Testis (tissue), 3 donors: ENCODE measurements around the gene ZNF516. TPM values are rescaled to one million over a fixed set of nuclear protein-coding genes. Genes with fewer than 3 reads are reported as not detected.

ENCODE experiments used
- DNase-seq: peaks from one replicate; pipeline ENCODE4 v3.0.0-alpha.2; 2019
- H3K27ac ChIP-seq, 2 donors: fragments of 200-600 bp; sonication (generic); one replicate each; pipeline ENCODE4 v1.5.1; 2019
- H3K27me3 ChIP-seq: fragments of 200-600 bp; sonication (generic); one replicate; pipeline ENCODE4 v1.5.1; 2019
- H3K36me3 ChIP-seq: fragments of 200-600 bp; sonication (generic); one replicate; pipeline ENCODE4 v1.5.1; 2017; ENCODE audit warnings: low read depth; ENCODE audit errors: missing control alignments
- H3K4me1 ChIP-seq: fragments of 200-600 bp; sonication (generic); one replicate; pipeline ENCODE4 v1.5.1; 2019
- H3K4me3 ChIP-seq, 2 donors: fragments of 200-600 bp; sonication (generic); one replicate each; pipeline ENCODE4 v1.5.1; 2017 to 2019
- H3K9me3 ChIP-seq: fragments of 200-600 bp; sonication (generic); one replicate; pipeline ENCODE4 v1.5.1; 2017
- POLR2A ChIP-seq: fragments of 450-650 bp; IDR thresholded peaks from one replicate; pipeline ENCODE4 v1.6.1; 2017; ENCODE audit warnings: antibody characterized with exemption, mild to moderate bottlenecking, moderate library complexity
- WGBS, 2 donors: methylation state at CpG; one replicate each; pipeline ENCODE4 v1.1.5; 2018; 5-methylcytosine and 5-hydroxymethylcytosine counted together
- intact Hi-C: fragments of 100-400 bp; cut with DNase I; formaldehyde crosslinking; loops from one replicate; pipeline ENCODE4 v1.15.1; 2023; ENCODE audit warnings: low total_unique reads
- polyA plus RNA-seq: library from polyadenylated mRNA; stranded (reverse); fragments of 350-450 nt; fragmentation: Illumina TruSeq; extraction: RNeasy Lipid Tissue Mini Kit (QIAGEN cat#74804); gene quantifications from one replicate; pipeline ENCODE4 v1.2.3, GENCODE V29; 2014; ENCODE audit warnings: low read depth, low replicate concordance; ENCODE audit not compliant: insufficient read depth
- total RNA-seq, 2 donors: library from RNA; depleted of rRNA; stranded (reverse); fragments of >200 nt; gene quantifications; one replicate each; pipeline ENCODE4 v1.2.3, GENCODE V29; 2016
- TF ChIP-seq, protein P1 (sequence below), 3 experiments: fragments of 450-650 bp in 2 of 3; fragments of 200-600 bp in 1 of 3; sonication (generic) in 1 of 3; IDR thresholded peaks; one replicate each; pipeline ENCODE4 v1.5.1; 2016 to 2019; ENCODE audit warnings: antibody characterized with exemption in 3 of 3, mild to moderate bottlenecking in 2 of 3, moderate library complexity in 1 of 3

The ZNF516 gene
- total and polyA plus RNA-seq, 3 donors from 2014 or later: 79.0 to 212 (median 189) TPM

DNA sequence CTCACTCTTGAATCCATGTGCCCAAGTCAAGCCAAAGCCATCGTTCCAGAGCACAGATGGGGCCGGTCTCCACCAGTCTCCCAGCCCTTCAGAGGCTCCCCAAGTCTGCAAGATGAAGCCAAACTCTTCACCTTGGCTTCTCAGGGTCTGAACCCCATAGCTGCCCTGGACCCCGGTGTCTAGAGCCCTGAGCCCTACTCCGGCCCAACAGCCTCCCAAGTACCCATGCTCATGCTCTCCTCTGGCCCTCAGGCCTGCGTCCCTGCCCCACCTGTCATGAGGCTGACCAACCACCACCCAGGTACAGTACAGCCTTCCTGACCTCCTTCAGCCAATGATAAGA, 46.0 kb downstream of the ZNF516 start:
- WGBS, 2 donors: 83 to 91% methylated on average over 5 of the region's 5 CpGs
- Histone ChIP-seq H3K9me3 (no peaks in the 10 kb centered on the region), H3K27me3 (no peaks in the 10 kb centered on the region), H3K27ac (peak overlapping the region; percentile 92 to 94), H3K4me1 (peaks cover 93% of the 10 kb centered on the region), H3K36me3 (no peaks in the 10 kb centered on the region), H3K4me3 (no peak overlapping the region)
- TF ChIP-seq, protein P1, sequence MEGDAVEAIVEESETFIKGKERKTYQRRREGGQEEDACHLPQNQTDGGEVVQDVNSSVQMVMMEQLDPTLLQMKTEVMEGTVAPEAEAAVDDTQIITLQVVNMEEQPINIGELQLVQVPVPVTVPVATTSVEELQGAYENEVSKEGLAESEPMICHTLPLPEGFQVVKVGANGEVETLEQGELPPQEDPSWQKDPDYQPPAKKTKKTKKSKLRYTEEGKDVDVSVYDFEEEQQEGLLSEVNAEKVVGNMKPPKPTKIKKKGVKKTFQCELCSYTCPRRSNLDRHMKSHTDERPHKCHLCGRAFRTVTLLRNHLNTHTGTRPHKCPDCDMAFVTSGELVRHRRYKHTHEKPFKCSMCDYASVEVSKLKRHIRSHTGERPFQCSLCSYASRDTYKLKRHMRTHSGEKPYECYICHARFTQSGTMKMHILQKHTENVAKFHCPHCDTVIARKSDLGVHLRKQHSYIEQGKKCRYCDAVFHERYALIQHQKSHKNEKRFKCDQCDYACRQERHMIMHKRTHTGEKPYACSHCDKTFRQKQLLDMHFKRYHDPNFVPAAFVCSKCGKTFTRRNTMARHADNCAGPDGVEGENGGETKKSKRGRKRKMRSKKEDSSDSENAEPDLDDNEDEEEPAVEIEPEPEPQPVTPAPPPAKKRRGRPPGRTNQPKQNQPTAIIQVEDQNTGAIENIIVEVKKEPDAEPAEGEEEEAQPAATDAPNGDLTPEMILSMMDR (IDR thresholded peaks at IDR 0.05): no peak
- no peak for TF ChIP-seq POLR2A
- DNase-seq: peak; percentile 13
- intact Hi-C loops: no loop called here

DNA sequence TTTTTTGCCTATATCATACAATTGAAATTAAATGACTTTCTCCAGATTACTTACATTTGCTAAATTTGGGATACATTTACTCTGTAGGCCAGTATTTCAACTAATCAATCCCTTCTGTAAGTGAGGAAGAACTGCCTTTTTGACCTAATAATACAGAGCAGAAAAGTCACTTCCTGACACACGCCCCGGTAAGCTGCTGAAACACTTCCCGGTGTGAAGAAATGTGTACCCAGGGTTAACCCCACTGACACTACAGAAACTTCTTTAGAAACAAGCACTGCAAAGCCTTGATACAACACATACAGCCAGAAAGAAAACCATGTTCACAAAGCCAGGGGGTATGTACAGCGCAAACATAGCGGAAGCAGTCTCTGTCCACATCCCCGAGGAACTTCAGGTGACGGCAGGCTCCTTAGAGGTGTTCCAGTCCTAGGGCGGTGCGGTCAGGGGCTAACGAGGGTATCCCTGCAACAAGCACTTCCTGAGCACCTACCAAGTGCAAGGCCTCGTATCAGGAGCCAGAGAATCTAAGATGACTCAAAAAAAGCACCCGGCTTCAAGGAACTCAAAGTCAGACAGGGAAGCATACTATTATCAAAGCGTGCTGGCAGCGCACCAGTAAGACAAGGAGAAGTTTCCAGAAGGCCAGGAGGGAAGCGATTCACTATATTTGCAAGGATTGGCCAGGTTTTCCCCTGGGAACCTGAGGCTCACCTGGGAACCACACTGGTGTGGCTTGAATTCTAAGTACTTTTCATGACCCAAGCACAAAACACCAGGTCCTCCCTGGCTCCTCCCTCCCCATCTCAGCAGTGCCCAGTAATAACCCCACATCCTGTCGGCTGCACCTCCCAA, 46.6 kb downstream of the ZNF516 start:
- peak; percentile 42 for DNase-seq
- no peak for TF ChIP-seq POLR2A
- TF ChIP-seq, protein P1 (IDR thresholded peaks at IDR 0.05): no peak
- Histone ChIP-seq H3K4me3 (no peak overlapping the region), H3K36me3 (no peaks in the 10 kb centered on the region), H3K4me1 (peaks cover 95% of the 10 kb centered on the region), H3K27me3 (no peaks in the 10 kb centered on the region), H3K9me3 (no peaks in the 10 kb centered on the region), H3K27ac (peak overlapping the region; percentile 92 to 94)
- intact Hi-C loops: no loop called here
- WGBS, 2 donors: 68 to 79% methylated on average over 15 to 16 of the region's 16 CpGs

DNA sequence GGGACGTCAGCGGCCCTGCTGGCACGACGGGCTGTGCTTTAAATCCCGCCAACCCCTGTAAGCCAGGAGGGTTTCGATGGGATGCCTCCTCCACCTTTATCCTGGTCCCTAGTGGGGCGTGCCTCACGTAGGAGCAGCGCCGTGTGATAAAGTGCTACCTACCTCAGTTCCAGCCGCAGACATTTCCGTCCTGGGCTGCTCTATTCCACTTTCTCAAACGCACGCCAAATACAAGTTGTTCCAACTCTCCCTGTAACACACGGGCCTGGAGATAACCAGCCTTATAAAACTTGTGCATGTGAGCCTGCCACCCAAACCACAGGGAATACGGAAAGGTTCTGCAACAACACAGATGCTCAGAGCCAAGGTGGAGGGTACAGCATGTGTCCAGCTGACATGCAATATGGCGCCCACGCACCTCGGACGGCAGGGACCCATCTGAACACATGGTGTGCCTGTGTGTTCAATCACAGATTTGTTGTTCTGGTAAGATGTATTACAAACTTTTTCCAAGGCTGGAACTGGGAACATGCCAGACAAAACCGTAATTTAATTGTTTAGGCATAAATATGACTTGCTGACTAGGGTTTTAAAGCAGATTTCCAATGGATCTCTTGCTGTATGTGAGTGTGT, 47.7 kb downstream of the ZNF516 start:
- no peaks in the 10 kb centered on the region for H3K9me3 ChIP-seq
- H3K27me3 ChIP-seq: no peaks in the 10 kb centered on the region
- intact Hi-C loops: no loop called here
- peak; percentile 66 for DNase-seq
- 42 to 56% methylated on average over 15 to 21 of the region's 21 CpGs for WGBS, 2 donors
- H3K36me3 ChIP-seq: no peaks in the 10 kb centered on the region
- H3K4me3 ChIP-seq: no peak overlapping the region
- TF ChIP-seq, protein P1 (IDR thresholded peaks at IDR 0.05): no peak
- TF ChIP-seq POLR2A: no peak
- peaks cover 86% of the 10 kb centered on the region for H3K4me1 ChIP-seq
- H3K27ac ChIP-seq: peak overlapping the region; percentile 92 to 94

DNA sequence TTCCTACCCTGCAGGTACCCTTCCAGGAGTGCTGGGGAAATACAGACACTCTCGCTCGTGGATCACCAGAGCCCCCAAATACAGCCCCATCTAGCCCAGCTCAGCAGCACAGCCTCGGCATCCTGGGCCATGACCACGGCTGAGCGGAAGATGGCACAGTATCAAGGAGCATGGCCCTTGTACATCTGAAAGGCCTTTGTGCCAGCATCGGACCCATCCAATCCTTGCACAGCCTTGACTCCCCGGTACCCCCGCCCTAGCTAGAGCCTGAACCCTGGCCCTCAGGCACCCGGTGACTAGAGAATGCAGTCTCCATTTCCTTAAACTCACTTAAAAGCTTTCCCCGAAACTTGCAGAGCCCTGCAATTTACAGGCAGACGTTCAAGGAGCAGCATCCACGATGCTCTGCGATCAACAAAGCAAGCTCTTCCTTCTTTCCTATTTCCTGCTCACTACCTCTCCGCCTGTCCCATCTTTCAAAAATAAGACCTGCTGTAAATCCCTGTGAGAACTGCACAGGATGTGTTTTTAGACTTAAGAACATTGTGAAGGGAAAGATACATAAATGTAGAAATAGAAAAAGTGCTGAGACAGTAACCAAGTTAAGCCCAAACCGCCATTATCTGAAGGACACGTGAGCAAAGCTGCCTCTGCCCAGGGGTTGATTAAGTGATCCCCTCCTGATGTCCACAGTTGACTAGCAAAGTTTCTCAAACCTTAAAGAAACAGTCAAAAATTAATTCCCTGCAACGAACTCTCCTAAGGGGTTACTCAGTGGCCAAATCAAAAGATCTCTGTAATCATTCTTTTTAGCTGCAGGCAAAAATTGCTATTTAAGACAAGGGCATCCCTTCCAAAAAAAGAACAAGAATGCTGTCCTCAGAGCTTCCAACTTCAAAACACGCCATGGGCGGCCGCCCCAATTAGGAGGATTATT, 48.5 kb downstream of the ZNF516 start:
- 53 to 61% methylated on average over 18 to 20 of the region's 20 CpGs for WGBS, 2 donors
- Histone ChIP-seq H3K4me1 (peaks cover 78% of the 10 kb centered on the region), H3K36me3 (no peaks in the 10 kb centered on the region), H3K27me3 (no peaks in the 10 kb centered on the region), H3K4me3 (no peak overlapping the region), H3K27ac (peak overlapping the region; percentile 69 to 94), H3K9me3 (no peaks in the 10 kb centered on the region)
- TF ChIP-seq, protein P1 (IDR thresholded peaks at IDR 0.05): no peak
- TF ChIP-seq POLR2A: no peak
- DNase-seq: no peak
- intact Hi-C loops: no loop called here
